Stimulated activated CD4-positive, alpha-beta T cell treated with anti-CD3 and anti-CD28 coated beads, Interleukin-4, amount 100 ng/mL, for 1 hour (primary cell): ENCODE measurements around the gene MORC2.
A peak's percentile ranks its signal among the peaks of the same experiment; 100 is the strongest.

ENCODE experiments used
- DNase-seq: peaks from one replicate; pipeline ENCODE4 v3.0.0-alpha.2; 2020

MORC2 gene

GRCh38 chr22:30918761-30919160, 49.8 kb downstream of the MORC2 start:
- DNase-seq: no peak

DNA sequence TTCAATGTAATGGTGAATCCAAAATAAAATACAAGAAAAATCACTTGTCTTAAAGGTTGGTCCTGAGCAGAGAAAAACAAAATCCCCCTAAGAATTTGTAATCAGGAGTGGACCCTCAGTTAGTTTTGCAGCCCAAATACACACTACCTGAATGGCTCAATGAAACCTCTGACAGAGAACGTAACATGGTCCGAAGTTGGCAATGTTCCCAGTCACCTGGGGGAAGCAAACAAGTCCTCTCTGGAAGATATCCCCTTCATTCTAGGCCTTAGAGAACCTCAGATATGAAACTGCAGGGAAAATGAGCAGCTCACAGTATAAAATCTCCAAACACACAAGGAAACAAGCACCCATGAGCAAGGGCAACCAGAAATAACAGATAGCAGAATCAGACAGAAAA, 58.2 kb downstream of the MORC2 start:
- DNase-seq: no peak

DNA sequence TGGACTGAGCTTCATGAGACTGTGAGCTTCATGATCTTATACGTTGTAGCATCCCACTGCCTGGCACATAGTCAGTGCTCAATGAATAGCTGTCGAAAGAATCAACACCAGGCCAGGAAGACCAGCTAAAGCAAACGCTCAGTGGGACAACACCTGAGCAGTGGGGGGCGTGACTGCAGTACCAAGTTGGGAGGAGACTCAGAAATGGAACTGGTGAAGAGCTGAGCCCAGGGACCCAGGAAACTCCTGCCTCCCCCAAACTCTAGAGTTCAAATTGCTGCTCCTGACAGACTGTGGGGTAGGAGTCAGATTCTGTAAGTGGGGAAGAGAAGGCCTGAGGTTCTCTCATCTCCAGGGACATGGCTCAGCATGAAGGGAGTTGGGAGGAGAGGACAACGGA, 59.3 kb downstream of the MORC2 start:
- no peak for DNase-seq

- DNase-seq: no peak
These were observed 60.5 kb downstream of the MORC2 start for GRCh38 chr22:30908051-30908461.

DNA sequence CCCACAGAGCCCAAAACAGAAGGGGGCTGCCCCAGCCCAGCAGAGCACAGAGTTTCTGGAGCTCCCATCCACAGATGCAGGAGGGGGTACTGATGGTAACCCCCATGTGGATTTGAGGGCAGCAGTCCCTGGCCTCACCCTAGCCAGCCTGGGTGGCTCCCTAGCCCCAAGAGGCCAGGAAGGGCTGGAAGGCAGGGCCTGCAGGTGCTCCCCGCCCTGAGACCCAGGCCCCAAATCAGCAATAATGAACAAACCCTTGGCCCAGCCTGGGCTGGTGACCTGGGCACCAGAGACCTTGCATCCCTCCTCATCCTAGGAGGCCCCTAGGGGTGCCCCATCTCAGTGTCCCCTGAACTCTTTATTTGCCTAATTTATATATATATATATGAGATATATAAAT, 61.6 kb downstream of the MORC2 start:
- DNase-seq: no peak

- DNase-seq: no peak
These were observed 62.2 kb downstream of the MORC2 start for GRCh38 chr22:30906411-30906810.

GRCh38 chr22:30905696-30906341, 62.8 kb downstream of the MORC2 start:
- DNase-seq: no peak

- DNase-seq: no peak
These were observed 64.6 kb downstream of the MORC2 start for GRCh38 chr22:30903876-30904460.

- DNase-seq: no peak
These were observed 65.8 kb downstream of the MORC2 start for GRCh38 chr22:30902496-30903357.

- no peak for DNase-seq
These were observed 74.2 kb downstream of the MORC2 start for GRCh38 chr22:30894371-30894740.

- DNase-seq: no peak
These were observed 74.9 kb downstream of the MORC2 start for GRCh38 chr22:30893434-30894370.

DNA sequence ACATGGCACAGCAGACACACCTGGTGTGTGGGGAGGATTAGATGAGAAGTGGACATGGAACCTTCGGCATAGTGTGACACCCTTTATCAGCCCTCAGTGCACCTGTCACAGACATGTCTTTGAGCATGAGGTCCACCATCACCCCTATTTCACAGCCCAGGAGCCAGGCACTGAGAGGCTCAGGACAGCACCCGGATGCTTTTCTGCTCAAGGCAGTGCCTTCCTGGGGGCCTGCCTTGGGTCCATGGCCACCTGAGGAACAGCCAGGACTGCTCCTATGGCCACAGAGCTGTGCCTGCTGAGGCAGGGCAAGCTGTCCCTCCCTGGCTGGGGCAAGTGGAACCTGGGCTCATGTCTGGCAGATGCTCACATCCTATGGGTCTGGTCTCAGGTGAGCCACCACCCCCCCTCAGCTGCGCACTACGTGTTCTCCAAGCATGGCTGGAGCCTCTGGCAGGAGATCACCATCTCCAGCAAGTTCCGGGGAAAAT, 75.8 kb downstream of the MORC2 start:
- no peak for DNase-seq

GRCh38 chr22:30892286-30892685, 76.3 kb downstream of the MORC2 start:
- no peak for DNase-seq

GRCh38 chr22:30891781-30892180, 76.8 kb downstream of the MORC2 start:
- DNase-seq: no peak

DNA sequence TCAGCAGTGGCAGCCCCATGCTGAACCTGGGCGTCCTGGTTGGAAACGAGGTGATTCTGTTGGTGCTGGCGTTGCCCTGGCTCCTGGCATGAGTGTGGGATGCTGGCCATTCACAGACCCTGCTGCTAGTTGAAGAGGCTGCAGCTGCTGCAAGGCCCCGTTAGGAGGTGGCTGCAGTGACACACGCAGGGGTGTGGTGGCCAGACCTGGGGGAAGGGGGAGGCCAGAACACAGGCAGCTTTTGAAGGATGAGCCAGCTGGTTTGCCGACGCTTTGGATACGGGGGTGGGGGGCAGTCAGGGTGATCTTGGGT, 77.2 kb downstream of the MORC2 start:
- no peak for DNase-seq

GRCh38 chr22:30890686-30891442, 77.7 kb downstream of the MORC2 start:
- peak; percentile 37 for DNase-seq

GRCh38 chr22:30889996-30890480, 78.5 kb downstream of the MORC2 start:
- DNase-seq: no peak

GRCh38 chr22:30889268-30889995, 79.1 kb downstream of the MORC2 start:
- no peak for DNase-seq

DNA sequence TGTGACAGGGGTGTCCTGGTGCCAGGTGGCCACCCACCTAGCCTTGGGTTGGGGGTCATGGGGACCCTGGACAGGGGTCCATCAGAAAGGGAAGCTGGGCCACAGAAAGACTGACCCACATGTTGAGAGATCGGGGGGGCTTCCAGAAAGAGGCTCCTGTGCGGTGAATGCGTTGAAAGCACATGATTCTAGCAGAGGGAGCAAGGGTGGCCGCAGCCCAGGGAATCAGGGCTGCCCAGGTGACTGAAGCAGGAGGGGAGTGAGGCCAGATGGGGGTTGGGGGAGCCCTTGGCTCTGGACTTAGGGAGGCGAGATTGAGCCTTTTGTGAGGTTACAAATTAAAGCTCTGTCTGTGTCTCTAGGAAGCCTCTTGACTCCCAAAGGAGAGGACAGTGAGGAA, 80.7 kb downstream of the MORC2 start:
- DNase-seq: no peak

DNA sequence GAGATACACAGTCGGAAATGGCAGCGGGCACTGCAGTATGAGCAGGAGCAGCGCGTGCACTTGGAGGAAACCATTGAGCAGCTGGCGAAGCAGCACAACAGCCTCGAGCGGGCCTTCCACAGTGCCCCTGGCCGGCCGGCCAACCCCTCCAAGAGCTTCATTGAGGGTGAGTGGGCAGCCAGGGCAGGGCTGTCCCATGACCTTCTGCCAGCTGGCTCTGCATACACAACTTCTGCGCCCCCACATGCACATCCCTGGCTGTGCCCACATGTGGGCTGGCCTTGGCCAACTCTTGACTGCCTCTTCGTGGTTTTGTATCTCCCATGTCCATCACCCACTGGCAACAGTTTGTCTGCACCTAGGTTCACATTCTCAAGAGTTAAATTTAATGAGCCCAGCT, 81.1 kb downstream of the MORC2 start:
- DNase-seq: no peak

GRCh38 chr22:30885591-30885990, 83.0 kb downstream of the MORC2 start:
- no peak for DNase-seq
